GM21576 (cell line): ENCODE data around the gene S1PR1.

Source experiments
- ATAC-seq: cut with Tn5 transposase; IDR thresholded peaks from one replicate; pipeline ENCODE4 v1.9.1; 2021; ENCODE audit warnings: mild to moderate bottlenecking, moderate library complexity; ENCODE audit not compliant: unreplicated experiment

Gene S1PR1

GRCh38 chr1:101278238-101278637 lies 41.4 kb downstream of the S1PR1 start:
- no peak for ATAC-seq

GRCh38 chr1:101278845-101279244 lies 42.0 kb downstream of the S1PR1 start:
- no peak for ATAC-seq

GRCh38 chr1:101280049-101280592 lies 43.3 kb downstream of the S1PR1 start:
- no peak for ATAC-seq

GRCh38 chr1:101280942-101281654 lies 44.3 kb downstream of the S1PR1 start:
- no peak for ATAC-seq

- no peak for ATAC-seq
Observed at GRCh38 chr1:101281751-101282150, 44.9 kb downstream of the S1PR1 start.

GRCh38 chr1:101282314-101283038 lies 45.7 kb downstream of the S1PR1 start:
- ATAC-seq, result no peak

GRCh38 chr1:101283443-101283842 lies 46.6 kb downstream of the S1PR1 start:
- ATAC-seq, result no peak

- no peak for ATAC-seq
Observed at GRCh38 chr1:101284021-101284420, 47.2 kb downstream of the S1PR1 start.

GRCh38 chr1:101284622-101285218 lies 47.9 kb downstream of the S1PR1 start:
- ATAC-seq, result no peak

GRCh38 chr1:101285922-101286570 lies 49.2 kb downstream of the S1PR1 start:
- no peak for ATAC-seq

- ATAC-seq, result peak; percentile 49
Observed at GRCh38 chr1:101288491-101288944, 51.7 kb downstream of the S1PR1 start.

- ATAC-seq, result no peak
Observed at GRCh38 chr1:101290119-101290921, 53.5 kb downstream of the S1PR1 start.
